GM23338 (cell line): Measurements from ENCODE around the gene MCAT. TPM values are rescaled to one million over a fixed set of nuclear protein-coding genes. Genes with fewer than 3 reads are reported as not detected.

Experiments
- ATAC-seq: fragments of 200-7000 bp; cut with Tn5 transposase; 3 replicates; pipeline ENCODE4 v1.9.1; 2020
- DNase-seq: peaks from one replicate; pipeline ENCODE4 v3.0.0-alpha.2; 2015; ENCODE audit warnings: low spot score
- H2AFZ ChIP-seq: fragments of 200-600 bp; sonication (generic); 2 replicates; pipeline ENCODE4 v1.8.0; 2016; ENCODE audit warnings: antibody characterized with exemption, mild to moderate bottlenecking, moderate library complexity
- H3F3A ChIP-seq: fragments of 200-600 bp; sonication (generic); replicated peaks from 2 replicates; pipeline ENCODE4 v1.8.0; 2017; ENCODE audit warnings: antibody characterized with exemption, mixed run types, low read depth
- H3K27ac ChIP-seq: fragments of 200-600 bp; sonication (generic); 2 replicates; pipeline ENCODE4 v1.6.1; 2016; ENCODE audit warnings: low read depth
- H3K27me3 ChIP-seq: fragments of 200-600 bp; sonication (generic); 2 replicates; pipeline ENCODE4 v1.8.0; 2016; ENCODE audit warnings: mild to moderate bottlenecking, mixed run types, moderate library complexity; ENCODE audit not compliant: insufficient read depth
- H3K36me3 ChIP-seq: fragments of 200-600 bp; sonication (generic); 2 replicates; pipeline ENCODE4 v1.8.0; 2016; ENCODE audit warnings: mild to moderate bottlenecking; ENCODE audit not compliant: insufficient read depth
- H3K4me1 ChIP-seq: fragments of 200-600 bp; sonication (generic); 2 replicates; pipeline ENCODE4 v1.8.0; 2016; ENCODE audit warnings: mild to moderate bottlenecking, moderate library complexity; ENCODE audit not compliant: insufficient read depth
- H3K4me2 ChIP-seq: fragments of 200-600 bp; sonication (generic); 2 replicates; pipeline ENCODE4 v1.7.1; 2017; ENCODE audit warnings: mixed run types
- H3K4me3 ChIP-seq: fragments of 200-600 bp; sonication (generic); 2 replicates; pipeline ENCODE4 v1.6.1; 2016; ENCODE audit warnings: mixed run types
- H3K79me2 ChIP-seq: fragments of 200-600 bp; sonication (generic); replicated peaks from 2 replicates; pipeline ENCODE4 v1.8.0; 2017; ENCODE audit warnings: mild to moderate bottlenecking; ENCODE audit not compliant: insufficient read depth
- H3K9me2 ChIP-seq: fragments of 200-600 bp; sonication (generic); 2 replicates; pipeline ENCODE4 v1.8.0; 2017; ENCODE audit not compliant: insufficient read depth
- H4K20me1 ChIP-seq: fragments of 200-600 bp; sonication (generic); replicated peaks from 2 replicates; pipeline ENCODE4 v1.8.0; 2017; ENCODE audit warnings: mild to moderate bottlenecking; ENCODE audit not compliant: insufficient read depth
- H3K27ac Mint-ChIP-seq: 2 replicates; pipeline ENCODE4 v1.8.0; 2020; ENCODE audit warnings: inconsistent platforms, mild to moderate bottlenecking, moderate library complexity, mixed read lengths
- H3K27me3 Mint-ChIP-seq: 3 replicates; pipeline ENCODE4 v1.8.0; 2022; ENCODE audit warnings: low read depth, mild to moderate bottlenecking, moderate library complexity, mixed read lengths, inconsistent platforms; ENCODE audit not compliant: insufficient read depth, poor library complexity
- H3K36me3 Mint-ChIP-seq: 3 replicates; pipeline ENCODE4 v1.8.0; 2021; ENCODE audit warnings: low read depth, mild to moderate bottlenecking, inconsistent platforms, moderate library complexity, mixed read lengths
- H3K4me1 Mint-ChIP-seq: 3 replicates; pipeline ENCODE4 v1.8.0; 2020; ENCODE audit warnings: mild to moderate bottlenecking, inconsistent platforms, mixed read lengths
- H3K4me3 Mint-ChIP-seq: 3 replicates; pipeline ENCODE4 v1.8.0; 2021; ENCODE audit warnings: moderate library complexity, mild to moderate bottlenecking, inconsistent platforms, mixed read lengths
- H3K9me3 Mint-ChIP-seq: 3 replicates; pipeline ENCODE4 v1.8.0; 2020; ENCODE audit warnings: moderate library complexity, mild to moderate bottlenecking, inconsistent platforms, mixed read lengths
- CREB1 ChIP-seq: fragments of 250-450 bp; sonication (Bioruptor Pico); IDR thresholded peaks from 2 replicates; pipeline ENCODE4 v1.5.0; 2020; ENCODE audit warnings: low read depth, mild to moderate bottlenecking, moderate library complexity
- CTCF ChIP-seq, 2 experiments: fragments of 200-600 bp in 1 of 2; sonication (generic) in 1 of 2; conservative IDR thresholded peaks; 2 replicates each; pipeline versions ENCODE4 v1.5.1 to v1.6.1; 2016 to 2017; ENCODE audit warnings: antibody characterized with exemption in 2 of 2, low read depth in 2 of 2, mild to moderate bottlenecking in 2 of 2, moderate library complexity in 1 of 2
- EZH2 ChIP-seq: fragments of 200-600 bp; sonication (generic); IDR thresholded peaks from one replicate; pipeline ENCODE4 v1.8.0; 2017; ENCODE audit warnings: antibody characterized with exemption, mild to moderate bottlenecking, low read depth; ENCODE audit not compliant: unreplicated experiment
- EZH2phosphoT487 ChIP-seq: fragments of 200-600 bp; sonication (generic); IDR thresholded peaks from one replicate; pipeline ENCODE4 v1.8.1; 2018; ENCODE audit warnings: antibody characterized with exemption; ENCODE audit not compliant: unreplicated experiment
- JUNB ChIP-seq: IDR thresholded peaks from one replicate; pipeline ENCODE4 v1.6.1; 2016; ENCODE audit warnings: antibody characterized with exemption; ENCODE audit not compliant: unreplicated experiment
- NANOG ChIP-seq: IDR thresholded peaks from 2 replicates; pipeline ENCODE4 v1.6.1; 2016; ENCODE audit warnings: antibody characterized with exemption, borderline replicate concordance
- POLR2AphosphoS5 ChIP-seq: IDR thresholded peaks from 2 replicates; pipeline ENCODE4 v1.6.1; 2016; ENCODE audit warnings: antibody characterized with exemption, low read depth
- REST ChIP-seq: IDR thresholded peaks from one replicate; pipeline ENCODE4 v1.6.1; 2018; ENCODE audit warnings: antibody characterized with exemption; ENCODE audit not compliant: unreplicated experiment
- STAT1 ChIP-seq: IDR thresholded peaks from one replicate; pipeline ENCODE4 v1.6.1; 2016; ENCODE audit warnings: antibody characterized with exemption; ENCODE audit not compliant: unreplicated experiment
- ZNF114 ChIP-seq: fragments of 250-450 bp; sonication (Bioruptor Pico); IDR thresholded peaks from 2 replicates; pipeline ENCODE4 v1.5.0; 2020; ENCODE audit warnings: mild to moderate bottlenecking, moderate library complexity
- ZNF331 ChIP-seq: fragments of 250-450 bp; sonication (Bioruptor Pico); IDR thresholded peaks from 2 replicates; pipeline ENCODE4 v1.5.0; 2020; ENCODE audit warnings: low read depth, mild to moderate bottlenecking, moderate library complexity
- polyA plus RNA-seq: library from polyadenylated mRNA; unstranded; fragments of >200 nt; fragmentation: Nextera tagmentation; extraction: Ambion mirVana; gene quantifications from 2 replicates; pipeline ENCODE4 v1.2.1, GENCODE V29; 2016
- total RNA-seq: library from RNA; depleted of rRNA; stranded (reverse); fragments of >200 nt; shearing (Covaris generic); gene quantifications from 2 replicates; pipeline ENCODE4 v1.2.3, GENCODE V29; 2014
- TF ChIP-seq, protein P1 (sequence below): IDR thresholded peaks from 2 replicates; pipeline ENCODE4 v1.6.1; 2016; ENCODE audit warnings: antibody characterized with exemption
- TF ChIP-seq, protein P2 (sequence below): fragments of 250-450 bp; sonication (Bioruptor Pico); IDR thresholded peaks from 2 replicates; pipeline ENCODE4 v1.5.0; 2020; ENCODE audit warnings: mild to moderate bottlenecking, moderate library complexity

Gene MCAT
- total and polyA plus RNA-seq, 2 experiments from 2014 or later = 9.7 to 16.9 TPM

DNA sequence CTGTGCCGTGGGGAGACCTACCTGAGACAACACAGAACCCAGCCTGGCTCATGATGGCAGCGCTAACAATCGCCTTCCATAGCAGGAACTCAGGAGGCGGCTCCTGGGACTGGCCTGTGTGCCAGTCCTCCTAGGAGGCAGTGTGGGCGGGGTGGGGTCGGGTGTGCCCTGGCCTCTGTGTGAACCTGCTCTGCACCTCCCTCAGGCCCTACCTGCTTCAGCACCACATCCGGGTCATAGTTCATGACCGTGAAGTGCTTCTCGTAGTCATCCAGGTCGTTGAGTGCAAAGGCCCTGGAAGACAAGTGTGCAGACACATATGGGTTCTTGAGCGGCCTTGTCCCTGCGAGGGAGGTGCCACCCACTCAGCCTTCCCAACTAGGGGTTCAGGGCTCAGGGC lies 28.4 kb upstream of the MCAT start:
- Histone ChIP-seq H3K27ac (no peak overlapping the region), H3F3A (0 out of 2 replicates have a peak, but pooled peaks cover 5% of the 10 kb centered on the region), H3K79me2 (no peaks in the 10 kb centered on the region), H3K4me3 (no peak overlapping the region), H2AFZ (no peak overlapping the region), H4K20me1 (no peaks in the 10 kb centered on the region), H3K9me2 (no peaks in the 10 kb centered on the region), H3K4me2 (no peak overlapping the region), H3K36me3 (peaks cover 13% of the 10 kb centered on the region; the same call in 1 of the 2 replicates), H3K27me3 (no peaks in the 10 kb centered on the region), H3K4me1 (no peaks in the 10 kb centered on the region)
- Mint-ChIP-seq H3K27ac (no peak overlapping the region), H3K27me3 (peaks cover 4% of the 10 kb centered on the region), H3K4me3 (no peak overlapping the region), H3K4me1 (no peaks in the 10 kb centered on the region), H3K36me3 (peaks cover 73% of the 10 kb centered on the region), H3K9me3 (no peaks in the 10 kb centered on the region; the same call in 2 of the 3 replicates)
- no peak for DNase-seq
- no peak for ATAC-seq
- no peak for TF ChIP-seq CTCF (conservative IDR thresholded peaks at IDR 0.05; ENCODE audit: low read depth in 2 of 2)
- TF ChIP-seq, protein P1, sequence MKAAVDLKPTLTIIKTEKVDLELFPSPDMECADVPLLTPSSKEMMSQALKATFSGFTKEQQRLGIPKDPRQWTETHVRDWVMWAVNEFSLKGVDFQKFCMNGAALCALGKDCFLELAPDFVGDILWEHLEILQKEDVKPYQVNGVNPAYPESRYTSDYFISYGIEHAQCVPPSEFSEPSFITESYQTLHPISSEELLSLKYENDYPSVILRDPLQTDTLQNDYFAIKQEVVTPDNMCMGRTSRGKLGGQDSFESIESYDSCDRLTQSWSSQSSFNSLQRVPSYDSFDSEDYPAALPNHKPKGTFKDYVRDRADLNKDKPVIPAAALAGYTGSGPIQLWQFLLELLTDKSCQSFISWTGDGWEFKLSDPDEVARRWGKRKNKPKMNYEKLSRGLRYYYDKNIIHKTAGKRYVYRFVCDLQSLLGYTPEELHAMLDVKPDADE = no peak
- no peak for TF ChIP-seq ZNF114
- TF ChIP-seq CREB1 (CRISPR knock-in tag) = no peak
- TF ChIP-seq ZNF331 (CRISPR knock-in tag) = no peak
- TF ChIP-seq EZH2 = no peak
- TF ChIP-seq NANOG = no peak
- no peak for TF ChIP-seq POLR2AphosphoS5
- TF ChIP-seq REST = no peak
- no peak for TF ChIP-seq STAT1
- no peak for TF ChIP-seq JUNB
- TF ChIP-seq EZH2phosphoT487 = no peak
- TF ChIP-seq, protein P2, sequence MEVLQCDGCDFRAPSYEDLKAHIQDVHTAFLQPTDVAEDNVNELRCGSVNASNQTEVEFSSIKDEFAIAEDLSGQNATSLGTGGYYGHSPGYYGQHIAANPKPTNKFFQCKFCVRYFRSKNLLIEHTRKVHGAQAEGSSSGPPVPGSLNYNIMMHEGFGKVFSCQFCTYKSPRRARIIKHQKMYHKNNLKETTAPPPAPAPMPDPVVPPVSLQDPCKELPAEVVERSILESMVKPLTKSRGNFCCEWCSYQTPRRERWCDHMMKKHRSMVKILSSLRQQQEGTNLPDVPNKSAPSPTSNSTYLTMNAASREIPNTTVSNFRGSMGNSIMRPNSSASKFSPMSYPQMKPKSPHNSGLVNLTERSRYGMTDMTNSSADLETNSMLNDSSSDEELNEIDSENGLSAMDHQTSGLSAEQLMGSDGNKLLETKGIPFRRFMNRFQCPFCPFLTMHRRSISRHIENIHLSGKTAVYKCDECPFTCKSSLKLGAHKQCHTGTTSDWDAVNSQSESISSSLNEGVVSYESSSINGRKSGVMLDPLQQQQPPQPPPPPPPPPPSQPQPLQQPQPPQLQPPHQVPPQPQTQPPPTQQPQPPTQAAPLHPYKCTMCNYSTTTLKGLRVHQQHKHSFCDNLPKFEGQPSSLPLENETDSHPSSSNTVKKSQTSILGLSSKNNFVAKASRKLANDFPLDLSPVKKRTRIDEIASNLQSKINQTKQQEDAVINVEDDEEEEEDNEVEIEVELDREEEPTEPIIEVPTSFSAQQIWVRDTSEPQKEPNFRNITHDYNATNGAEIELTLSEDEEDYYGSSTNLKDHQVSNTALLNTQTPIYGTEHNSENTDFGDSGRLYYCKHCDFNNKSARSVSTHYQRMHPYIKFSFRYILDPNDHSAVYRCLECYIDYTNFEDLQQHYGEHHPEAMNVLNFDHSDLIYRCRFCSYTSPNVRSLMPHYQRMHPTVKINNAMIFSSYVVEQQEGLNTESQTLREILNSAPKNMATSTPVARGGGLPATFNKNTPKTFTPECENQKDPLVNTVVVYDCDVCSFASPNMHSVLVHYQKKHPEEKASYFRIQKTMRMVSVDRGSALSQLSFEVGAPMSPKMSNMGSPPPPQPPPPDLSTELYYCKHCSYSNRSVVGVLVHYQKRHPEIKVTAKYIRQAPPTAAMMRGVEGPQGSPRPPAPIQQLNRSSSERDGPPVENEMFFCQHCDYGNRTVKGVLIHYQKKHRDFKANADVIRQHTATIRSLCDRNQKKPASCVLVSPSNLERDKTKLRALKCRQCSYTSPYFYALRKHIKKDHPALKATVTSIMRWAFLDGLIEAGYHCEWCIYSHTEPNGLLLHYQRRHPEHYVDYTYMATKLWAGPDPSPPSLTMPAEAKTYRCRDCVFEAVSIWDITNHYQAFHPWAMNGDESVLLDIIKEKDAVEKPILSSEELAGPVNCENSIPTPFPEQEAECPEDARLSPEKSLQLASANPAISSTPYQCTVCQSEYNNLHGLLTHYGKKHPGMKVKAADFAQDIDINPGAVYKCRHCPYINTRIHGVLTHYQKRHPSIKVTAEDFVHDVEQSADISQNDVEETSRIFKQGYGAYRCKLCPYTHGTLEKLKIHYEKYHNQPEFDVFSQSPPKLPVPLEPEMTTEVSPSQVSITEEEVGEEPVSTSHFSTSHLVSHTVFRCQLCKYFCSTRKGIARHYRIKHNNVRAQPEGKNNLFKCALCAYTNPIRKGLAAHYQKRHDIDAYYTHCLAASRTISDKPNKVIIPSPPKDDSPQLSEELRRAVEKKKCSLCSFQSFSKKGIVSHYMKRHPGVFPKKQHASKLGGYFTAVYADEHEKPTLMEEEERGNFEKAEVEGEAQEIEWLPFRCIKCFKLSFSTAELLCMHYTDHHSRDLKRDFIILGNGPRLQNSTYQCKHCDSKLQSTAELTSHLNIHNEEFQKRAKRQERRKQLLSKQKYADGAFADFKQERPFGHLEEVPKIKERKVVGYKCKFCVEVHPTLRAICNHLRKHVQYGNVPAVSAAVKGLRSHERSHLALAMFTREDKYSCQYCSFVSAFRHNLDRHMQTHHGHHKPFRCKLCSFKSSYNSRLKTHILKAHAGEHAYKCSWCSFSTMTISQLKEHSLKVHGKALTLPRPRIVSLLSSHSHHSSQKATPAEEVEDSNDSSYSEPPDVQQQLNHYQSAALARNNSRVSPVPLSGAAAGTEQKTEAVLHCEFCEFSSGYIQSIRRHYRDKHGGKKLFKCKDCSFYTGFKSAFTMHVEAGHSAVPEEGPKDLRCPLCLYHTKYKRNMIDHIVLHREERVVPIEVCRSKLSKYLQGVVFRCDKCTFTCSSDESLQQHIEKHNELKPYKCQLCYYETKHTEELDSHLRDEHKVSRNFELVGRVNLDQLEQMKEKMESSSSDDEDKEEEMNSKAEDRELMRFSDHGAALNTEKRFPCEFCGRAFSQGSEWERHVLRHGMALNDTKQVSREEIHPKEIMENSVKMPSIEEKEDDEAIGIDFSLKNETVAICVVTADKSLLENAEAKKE (CRISPR knock-in tag) = no peak
